ENCODE data around the gene SIVA1.
A peak's percentile ranks its signal among the peaks of the same experiment; 100 is the strongest.
"Not testable (repeated sequence)": the region's sequence is repeated elsewhere in the genome, so short reads cannot be mapped to it uniquely, and the experiment has no call there.

SIVA1 gene

DNA sequence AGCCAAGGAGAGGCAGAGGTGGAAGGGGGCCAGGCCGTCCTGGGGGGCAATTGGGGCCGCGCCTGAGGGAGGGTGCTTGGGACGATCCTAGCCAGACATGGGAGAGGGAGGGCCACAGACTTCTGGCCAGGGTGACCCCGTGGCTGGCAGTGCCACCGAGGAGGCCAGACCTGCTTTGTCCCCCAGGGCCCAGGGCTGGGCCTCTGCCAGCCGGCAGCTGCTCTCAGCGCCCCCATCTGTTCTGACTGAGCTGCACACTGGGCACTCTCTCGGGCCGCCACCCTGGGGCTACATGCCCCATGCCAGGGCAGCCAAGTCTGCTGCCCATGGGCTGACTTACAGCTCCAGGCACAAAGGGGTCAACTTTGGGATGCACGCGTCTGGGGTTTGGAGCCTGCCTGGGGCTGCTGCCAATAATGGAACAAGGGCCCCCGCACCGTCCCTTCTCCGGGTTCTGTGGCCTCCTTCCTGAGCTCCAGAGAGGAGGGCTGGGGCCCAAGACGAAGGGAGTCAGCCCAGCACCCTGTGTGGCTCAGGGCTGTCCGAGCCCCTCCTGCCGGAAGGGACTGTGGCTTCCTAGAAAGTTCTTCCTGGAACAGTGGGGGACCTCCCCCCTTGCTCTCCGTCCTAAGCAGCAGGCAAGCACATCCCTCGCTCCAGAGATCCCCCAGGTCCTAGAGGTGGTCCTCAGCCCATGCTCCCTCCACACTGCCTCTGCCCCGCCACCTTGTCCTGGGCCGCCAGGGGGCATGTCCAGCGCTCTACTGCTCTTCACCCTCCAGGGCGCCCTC lies 27.8 kb upstream of the SIVA1 start:
- Histone ChIP-seq H3K4me1 (ENCODE audit: control extremely low read depth in 1 of 4, control insufficient read depth in 4 of 4, insufficient read depth in 4 of 4, low read length in 3 of 4) (peaks cover 0 to 17% (median 12%) of the 10 kb centered on the region in 4 experiments), H3K9me3 (ENCODE audit: control extremely low read depth in 1 of 5, control insufficient read depth in 4 of 5, insufficient read depth in 2 of 5, low read depth in 1 of 5, low read length in 4 of 5) (no peaks in the 10 kb centered on the region), H3K36me3 (ENCODE audit: control insufficient read depth in 4 of 4, insufficient read depth in 4 of 4, low read length in 3 of 4) (peaks cover 0 to 2% (median under 1%) of the 10 kb centered on the region in 4 experiments), H3K27ac (ENCODE audit: insufficient read depth in 1 of 2, low read depth in 1 of 2, low read length in 2 of 2, poor library complexity in 1 of 2, severe bottlenecking in 2 of 2) (no peak overlapping the region), H3K27me3 (replicated peaks in 2 of 5; ENCODE audit: control insufficient read depth in 4 of 5, insufficient read depth in 5 of 5, low read length in 4 of 5) (peaks cover 0 to 3% (median 0%) of the 10 kb centered on the region in 5 experiments), H3K4me3 (ENCODE audit: control insufficient read depth in 1 of 7, extremely low read depth in 1 of 7, insufficient read depth in 4 of 7, low read depth in 2 of 7, low read length in 6 of 7) (peak overlapping the region in 3 of 7 experiments; percentile 7 to 83 (median 75))
- CTCF ChIA-PET = interaction anchor here (0.6 to 5.4 kb wide), 9 partner anchors 9 to 60 kb away, joined by 3 to 31 read pairs (median 6); partner anchors contain the start of gene SIVA1
- 73% methylated on average over 23 of the region's 24 CpGs for WGBS (ENCODE audit: insufficient coverage)
- POLR2A ChIA-PET = no interaction called here
- peak in 1 of 3 donors; percentile 13 for DNase-seq

DNA sequence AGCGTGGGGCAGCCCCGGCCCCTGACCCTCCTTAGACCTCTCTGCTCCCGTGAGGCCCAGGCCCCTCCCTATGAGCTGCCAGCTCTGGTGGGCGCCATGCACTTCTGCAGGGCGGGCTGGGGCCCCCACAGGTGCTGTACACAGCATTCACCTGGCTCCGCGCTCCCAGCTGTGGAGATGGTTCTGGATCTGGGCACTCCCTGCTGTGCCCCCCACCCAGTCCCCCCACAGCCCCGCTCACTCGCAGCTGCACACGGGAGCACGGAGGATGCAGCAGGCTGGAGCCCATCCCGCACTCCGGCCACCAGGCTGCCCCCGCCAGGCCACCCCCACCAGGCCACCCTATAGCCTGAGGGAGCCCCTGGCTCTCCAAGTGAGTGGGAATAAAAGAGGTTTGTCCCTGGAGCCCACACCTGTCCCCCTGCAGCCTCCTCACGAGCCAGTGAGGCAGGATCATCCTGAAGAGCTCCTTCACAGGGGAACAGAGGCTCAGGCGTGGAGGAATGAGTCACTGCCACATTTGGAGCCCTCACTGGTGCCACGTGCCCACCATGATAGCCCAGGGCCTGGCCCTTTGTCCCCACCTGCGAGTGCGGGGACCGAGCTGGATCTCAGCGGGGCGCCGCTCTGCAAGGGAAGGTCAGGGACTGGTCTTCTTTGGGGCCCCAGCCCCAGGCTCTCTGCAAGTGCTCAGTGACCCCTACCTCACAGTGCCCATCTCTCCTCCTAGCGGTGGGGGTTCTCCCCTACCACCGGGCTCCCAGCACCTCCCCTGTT lies 27.0 kb upstream of the SIVA1 start:
- POLR2A ChIA-PET = no interaction called here
- H3K27me3 ChIP-seq (replicated peaks in 2 of 5; ENCODE audit: control insufficient read depth in 4 of 5, insufficient read depth in 5 of 5, low read length in 4 of 5) = peaks cover 0 to 3% (median 0%) of the 10 kb centered on the region in 5 experiments
- H3K4me3 ChIP-seq (ENCODE audit: control insufficient read depth in 1 of 7, extremely low read depth in 1 of 7, insufficient read depth in 4 of 7, low read depth in 2 of 7, low read length in 6 of 7) = no peak overlapping the region
- 93% methylated on average over 13 of the region's 25 CpGs for WGBS (ENCODE audit: insufficient coverage)
- no peak for DNase-seq
- peaks cover 0 to 17% (median 12%) of the 10 kb centered on the region in 4 experiments for H3K4me1 ChIP-seq (ENCODE audit: control extremely low read depth in 1 of 4, control insufficient read depth in 4 of 4, insufficient read depth in 4 of 4, low read length in 3 of 4)
- H3K27ac ChIP-seq (ENCODE audit: insufficient read depth in 1 of 2, low read depth in 1 of 2, low read length in 2 of 2, poor library complexity in 1 of 2, severe bottlenecking in 2 of 2) = no peak overlapping the region
- CTCF ChIA-PET = interaction anchor here (0.6 to 5.4 kb wide), 8 partner anchors 8 to 49 kb away, joined by 3 to 31 read pairs (median 6); partner anchors contain the start of gene SIVA1
- no peaks in the 10 kb centered on the region for H3K9me3 ChIP-seq (ENCODE audit: control extremely low read depth in 1 of 5, control insufficient read depth in 4 of 5, insufficient read depth in 2 of 5, low read depth in 1 of 5, low read length in 4 of 5)
- peaks cover 0 to 2% (median 0%) of the 10 kb centered on the region in 4 experiments for H3K36me3 ChIP-seq (ENCODE audit: control insufficient read depth in 4 of 4, insufficient read depth in 4 of 4, low read length in 3 of 4)

DNA sequence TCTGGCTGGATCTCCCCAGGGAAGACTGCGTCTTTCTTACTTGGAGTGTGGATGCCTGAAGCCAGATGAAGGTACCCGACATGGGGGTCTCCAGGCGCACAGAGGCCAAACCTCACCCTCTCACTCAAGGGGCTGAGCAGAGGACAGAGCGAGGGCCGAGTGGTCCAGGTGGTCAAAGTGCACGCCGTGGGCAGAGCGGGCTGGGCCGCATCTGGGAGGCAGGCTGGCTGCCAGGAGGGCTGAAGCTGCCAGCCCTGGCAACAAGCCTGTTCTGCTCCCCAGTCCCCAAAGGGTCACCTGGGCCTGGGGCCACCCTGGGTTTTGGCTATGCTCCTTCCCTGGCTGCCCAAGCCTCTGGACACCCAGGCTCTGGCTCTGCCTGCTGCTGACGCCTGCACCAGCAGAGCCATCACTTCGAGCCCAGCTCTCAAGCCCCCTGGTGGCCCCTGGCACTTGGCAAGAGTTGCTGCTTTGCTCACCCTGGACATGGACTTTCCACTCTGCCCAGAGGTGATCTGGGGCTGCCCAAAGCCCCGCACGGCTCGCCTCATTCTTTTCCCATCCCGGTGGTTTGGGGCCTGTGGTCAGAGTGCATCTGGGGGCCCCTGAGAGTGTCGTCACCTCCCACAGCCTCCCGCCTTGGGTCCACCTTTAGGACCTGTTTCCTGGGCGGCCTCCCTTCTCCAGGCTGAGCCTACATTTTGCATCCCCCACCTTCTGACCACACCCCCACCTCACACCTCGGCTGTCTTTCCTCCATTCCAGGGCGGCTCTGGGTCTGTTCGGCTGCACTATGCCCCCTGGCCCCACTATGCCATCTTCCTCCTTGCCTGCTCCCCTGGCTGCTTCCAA lies 26.1 kb upstream of the SIVA1 start:
- peaks cover 0 to 17% (median 12%) of the 10 kb centered on the region in 4 experiments for H3K4me1 ChIP-seq (ENCODE audit: control extremely low read depth in 1 of 4, control insufficient read depth in 4 of 4, insufficient read depth in 4 of 4, low read length in 3 of 4)
- H3K9me3 ChIP-seq (ENCODE audit: control extremely low read depth in 1 of 5, control insufficient read depth in 4 of 5, insufficient read depth in 2 of 5, low read depth in 1 of 5, low read length in 4 of 5) = no peaks in the 10 kb centered on the region
- no peak for DNase-seq
- 97% methylated on average over 19 of the region's 21 CpGs for WGBS (ENCODE audit: insufficient coverage)
- ChIA-PET CTCF (interaction anchor here (1.2 to 5.4 kb wide), 5 partner anchors 9 to 50 kb away, joined by 3 to 31 read pairs (median 6); no protein-coding TSS in a partner anchor), POLR2A (no interaction called here)
- peaks cover 0 to 3% (median 0%) of the 10 kb centered on the region in 5 experiments for H3K27me3 ChIP-seq (replicated peaks in 2 of 5; ENCODE audit: control insufficient read depth in 4 of 5, insufficient read depth in 5 of 5, low read length in 4 of 5)
- no peak overlapping the region for H3K27ac ChIP-seq (ENCODE audit: insufficient read depth in 1 of 2, low read depth in 1 of 2, low read length in 2 of 2, poor library complexity in 1 of 2, severe bottlenecking in 2 of 2)
- H3K4me3 ChIP-seq (ENCODE audit: control insufficient read depth in 1 of 7, extremely low read depth in 1 of 7, insufficient read depth in 4 of 7, low read depth in 2 of 7, low read length in 6 of 7) = no peak overlapping the region
- no peaks in the 10 kb centered on the region for H3K36me3 ChIP-seq (ENCODE audit: control insufficient read depth in 4 of 4, insufficient read depth in 4 of 4, low read length in 3 of 4)

- DNase-seq = no peak
- Histone ChIP-seq H3K27me3 (replicated peaks in 2 of 5; ENCODE audit: control insufficient read depth in 4 of 5, insufficient read depth in 5 of 5, low read length in 4 of 5) (peaks cover 0 to 3% (median 0%) of the 10 kb centered on the region in 5 experiments), H3K4me3 (ENCODE audit: control insufficient read depth in 1 of 7, extremely low read depth in 1 of 7, insufficient read depth in 4 of 7, low read depth in 2 of 7, low read length in 6 of 7) (no peak overlapping the region), H3K36me3 (ENCODE audit: control insufficient read depth in 4 of 4, insufficient read depth in 4 of 4, low read length in 3 of 4) (no peaks in the 10 kb centered on the region), H3K27ac (ENCODE audit: insufficient read depth in 1 of 2, low read depth in 1 of 2, low read length in 2 of 2, poor library complexity in 1 of 2, severe bottlenecking in 2 of 2) (no peak overlapping the region), H3K9me3 (ENCODE audit: control extremely low read depth in 1 of 5, control insufficient read depth in 4 of 5, insufficient read depth in 2 of 5, low read depth in 1 of 5, low read length in 4 of 5) (no peaks in the 10 kb centered on the region), H3K4me1 (ENCODE audit: control extremely low read depth in 1 of 4, control insufficient read depth in 4 of 4, insufficient read depth in 4 of 4, low read length in 3 of 4) (peaks cover 0 to 14% (median 10%) of the 10 kb centered on the region in 4 experiments)
- ChIA-PET POLR2A (no interaction called here), CTCF (interaction anchor here (1.2 kb wide), 1 partner anchor 8 kb away, joined by 3 read pairs; no protein-coding TSS in a partner anchor)
- 97% methylated on average over 14 of the region's 17 CpGs for WGBS (ENCODE audit: insufficient coverage)
Measured at GRCh38 chr14:104728631-104729030, 24.3 kb upstream of the SIVA1 start.

GRCh38 chr14:104729176-104729834 lies 23.6 kb upstream of the SIVA1 start:
- H3K36me3 ChIP-seq (ENCODE audit: control insufficient read depth in 4 of 4, insufficient read depth in 4 of 4, low read length in 3 of 4); CTCF ChIA-PET; H3K27me3 ChIP-seq (replicated peaks in 2 of 5; ENCODE audit: control insufficient read depth in 4 of 5, insufficient read depth in 5 of 5, low read length in 4 of 5); POLR2A ChIA-PET; H3K4me3 ChIP-seq (ENCODE audit: control insufficient read depth in 1 of 7, extremely low read depth in 1 of 7, insufficient read depth in 4 of 7, low read depth in 2 of 7, low read length in 6 of 7); H3K27ac ChIP-seq (ENCODE audit: insufficient read depth in 1 of 2, low read depth in 1 of 2, low read length in 2 of 2, poor library complexity in 1 of 2, severe bottlenecking in 2 of 2); DNase-seq; H3K9me3 ChIP-seq (ENCODE audit: control extremely low read depth in 1 of 5, control insufficient read depth in 4 of 5, insufficient read depth in 2 of 5, low read depth in 1 of 5, low read length in 4 of 5): not testable (repeated sequence)
- WGBS (ENCODE audit: insufficient coverage) = 96% methylated on average over 17 of the region's 73 CpGs
- peaks cover 0 to 11% (median 8%) of the 10 kb centered on the region in 4 experiments for H3K4me1 ChIP-seq (ENCODE audit: control extremely low read depth in 1 of 4, control insufficient read depth in 4 of 4, insufficient read depth in 4 of 4, low read length in 3 of 4)

DNA sequence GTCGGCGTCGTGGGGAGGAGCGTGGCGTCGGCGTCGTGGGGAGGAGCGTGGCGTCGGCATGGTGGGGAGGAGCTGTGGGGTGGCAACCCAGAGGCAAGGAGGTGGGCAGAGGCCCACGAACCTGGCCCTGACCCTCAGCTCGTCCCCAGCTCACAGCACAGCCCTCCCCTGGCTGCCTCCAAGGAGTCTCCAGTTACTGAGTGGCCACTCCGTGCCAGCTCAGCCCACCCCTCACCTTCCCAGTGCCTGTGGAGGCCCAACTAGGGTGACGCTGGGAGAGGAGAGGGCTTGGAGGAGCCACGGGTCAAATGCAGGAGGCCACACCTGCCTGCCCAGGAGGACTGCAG lies 23.1 kb upstream of the SIVA1 start:
- H3K27ac ChIP-seq (ENCODE audit: insufficient read depth in 1 of 2, low read depth in 1 of 2, low read length in 2 of 2, poor library complexity in 1 of 2, severe bottlenecking in 2 of 2) = no peak overlapping the region
- CTCF ChIA-PET = interaction anchor here (1.1 kb wide), 1 partner anchor 96 kb away, joined by 3 read pairs; no protein-coding TSS in a partner anchor
- POLR2A ChIA-PET = no interaction called here
- peaks cover 0 to under 1% (median 0%) of the 10 kb centered on the region in 5 experiments for H3K27me3 ChIP-seq (replicated peaks in 2 of 5; ENCODE audit: control insufficient read depth in 4 of 5, insufficient read depth in 5 of 5, low read length in 4 of 5)
- H3K4me1 ChIP-seq (ENCODE audit: control extremely low read depth in 1 of 4, control insufficient read depth in 4 of 4, insufficient read depth in 4 of 4, low read length in 3 of 4) = peaks cover 0 to 6% (median 4%) of the 10 kb centered on the region in 4 experiments
- no peak for DNase-seq
- 87% methylated on average over 4 of the region's 16 CpGs for WGBS (ENCODE audit: insufficient coverage)
- H3K36me3 ChIP-seq (ENCODE audit: control insufficient read depth in 4 of 4, insufficient read depth in 4 of 4, low read length in 3 of 4) = no peaks in the 10 kb centered on the region
- no peak overlapping the region for H3K4me3 ChIP-seq (ENCODE audit: control insufficient read depth in 1 of 7, extremely low read depth in 1 of 7, insufficient read depth in 4 of 7, low read depth in 2 of 7, low read length in 6 of 7)
- no peaks in the 10 kb centered on the region for H3K9me3 ChIP-seq (ENCODE audit: control extremely low read depth in 1 of 5, control insufficient read depth in 4 of 5, insufficient read depth in 2 of 5, low read depth in 1 of 5, low read length in 4 of 5)

All from common myeloid progenitor, CD34-positive (primary cell).